Measurements from ENCODE around the gene ENPP7.

The ENPP7 gene

GRCh38 chr17:79789943-79790804 is 59.4 kb downstream of the ENPP7 start:
- DNase-seq (ENCODE audit: low read depth in 3 of 3, low spot score in 1 of 3) = no peak

- no peak for DNase-seq (ENCODE audit: low read depth in 3 of 3, low spot score in 1 of 3)
Observed at GRCh38 chr17:79790805-79791734, 60.3 kb downstream of the ENPP7 start.

- no peak for DNase-seq (ENCODE audit: low read depth in 3 of 3, low spot score in 1 of 3)
Observed at GRCh38 chr17:79791735-79792161, 61.0 kb downstream of the ENPP7 start.
